ENCODE results near the gene ROBO2. TPM values are rescaled to one million over a fixed set of nuclear protein-coding genes. Genes with fewer than 3 reads are reported as not detected.

ROBO2 gene
- total RNA-seq, 6 donors from 2014 or later, result 12.0 to 29.1 (median 14.0) TPM

GRCh38 chr3:77684115-77684514 is 644.2 kb downstream of the ROBO2 start:
- H3K9me3 ChIP-seq, result peaks cover 10 to 19% (median 12%) of the 10 kb centered on the region in 4 donors
- H3K36me3 ChIP-seq, result no peaks in the 10 kb centered on the region
- H3K4me1 ChIP-seq, result no peaks in the 10 kb centered on the region
- no peak overlapping the region for H3K4me3 ChIP-seq
- no peak for ATAC-seq (ENCODE audit: low FRiP score in 2 of 2)
- no peak overlapping the region for H3K27ac ChIP-seq
- no peaks in the 10 kb centered on the region for H3K27me3 ChIP-seq
- no peak for TF ChIP-seq EP300 (IDR thresholded peaks at IDR 0.05)
- no peak for TF ChIP-seq POLR2AphosphoS5 (IDR thresholded peaks at IDR 0.05)
- TF ChIP-seq CTCF (IDR thresholded peaks at IDR 0.05), result no peak
- no peak for TF ChIP-seq POLR2A (IDR thresholded peaks at IDR 0.05)
- no peak for DNase-seq

- 73 to 83% methylated on average over 3 of the region's 3 CpGs for WGBS, 2 donors
- TF ChIP-seq EP300 (IDR thresholded peaks at IDR 0.05), result no peak
- no peak for TF ChIP-seq POLR2A (IDR thresholded peaks at IDR 0.05)
- no peak for TF ChIP-seq CTCF (IDR thresholded peaks at IDR 0.05)
- no peak for TF ChIP-seq POLR2AphosphoS5 (IDR thresholded peaks at IDR 0.05)
- peaks cover 10 to 19% (median 12%) of the 10 kb centered on the region in 4 donors for H3K9me3 ChIP-seq
- no peak for DNase-seq
- H3K4me1 ChIP-seq, result no peaks in the 10 kb centered on the region
- ATAC-seq (ENCODE audit: low FRiP score in 2 of 2), result no peak
- H3K36me3 ChIP-seq, result no peaks in the 10 kb centered on the region
- no peak overlapping the region for H3K4me3 ChIP-seq
- no peaks in the 10 kb centered on the region for H3K27me3 ChIP-seq
- no peak overlapping the region for H3K27ac ChIP-seq
Measured at GRCh38 chr3:77685713-77686112, 645.8 kb downstream of the ROBO2 start.

- peaks cover 9 to 16% (median 10%) of the 10 kb centered on the region in 4 donors for H3K9me3 ChIP-seq
- DNase-seq, result no peak
- 12 to 27% methylated on average over 1 to 2 of the region's 2 CpGs for WGBS, 2 donors
Measured at GRCh38 chr3:77686560-77686959, 646.7 kb downstream of the ROBO2 start.

GRCh38 chr3:77687545-77687944 is 647.6 kb downstream of the ROBO2 start:
- no peak for DNase-seq
- no peak for TF ChIP-seq POLR2A (IDR thresholded peaks at IDR 0.05)
- TF ChIP-seq CTCF (IDR thresholded peaks at IDR 0.05), result no peak
- TF ChIP-seq POLR2AphosphoS5 (IDR thresholded peaks at IDR 0.05), result no peak
- TF ChIP-seq EP300 (IDR thresholded peaks at IDR 0.05), result no peak

More at GRCh38 chr3:77686560-77686959, 646.7 kb downstream of the ROBO2 start:
- no peaks in the 10 kb centered on the region for H3K27me3 ChIP-seq
- no peaks in the 10 kb centered on the region for H3K4me1 ChIP-seq
- H3K4me3 ChIP-seq, result no peak overlapping the region
- no peaks in the 10 kb centered on the region for H3K36me3 ChIP-seq
- no peak for ATAC-seq (ENCODE audit: low FRiP score in 2 of 2)
- TF ChIP-seq EP300 (IDR thresholded peaks at IDR 0.05) (no peak), POLR2A (IDR thresholded peaks at IDR 0.05) (no peak), POLR2AphosphoS5 (IDR thresholded peaks at IDR 0.05) (no peak), CTCF (IDR thresholded peaks at IDR 0.05) (no peak)
- no peak overlapping the region for H3K27ac ChIP-seq

GRCh38 chr3:77690284-77690845 is 650.5 kb downstream of the ROBO2 start:
- TF ChIP-seq CTCF (IDR thresholded peaks at IDR 0.05), result no peak
- no peak for TF ChIP-seq POLR2AphosphoS5 (IDR thresholded peaks at IDR 0.05)
- WGBS, 2 donors, result 69 to 77% methylated on average over 7 of the region's 7 CpGs
- Histone ChIP-seq H3K27ac (no peak overlapping the region), H3K4me3 (no peak overlapping the region), H3K27me3 (no peaks in the 10 kb centered on the region), H3K36me3 (no peaks in the 10 kb centered on the region), H3K9me3 (no peaks in the 10 kb centered on the region), H3K4me1 (no peaks in the 10 kb centered on the region)
- ATAC-seq (ENCODE audit: low FRiP score in 2 of 2) (no peak), DNase-seq (no peak)

More at GRCh38 chr3:77687545-77687944, 647.6 kb downstream of the ROBO2 start:
- Histone ChIP-seq H3K4me1 (no peaks in the 10 kb centered on the region), H3K9me3 (peaks cover 0 to 6% (median under 1%) of the 10 kb centered on the region in 4 donors), H3K27ac (no peak overlapping the region), H3K4me3 (no peak overlapping the region), H3K36me3 (no peaks in the 10 kb centered on the region), H3K27me3 (no peaks in the 10 kb centered on the region)
- 50 to 55% methylated on average over 3 of the region's 3 CpGs for WGBS, 2 donors
- ATAC-seq (ENCODE audit: low FRiP score in 2 of 2), result no peak
